HG03469 (cell line): ENCODE data around the gene SMC1B.
"Not testable (repeated sequence)": the region's sequence is repeated elsewhere in the genome, so short reads cannot be mapped to it uniquely, and the experiment has no call there.

Experiments used
- ATAC-seq: cut with Tn5 transposase; IDR thresholded peaks from one replicate; pipeline ENCODE4 v1.9.1; 2021; ENCODE audit warnings: mild to moderate bottlenecking, moderate library complexity, moderate number of reproducible peaks; ENCODE audit not compliant: unreplicated experiment

SMC1B gene

DNA sequence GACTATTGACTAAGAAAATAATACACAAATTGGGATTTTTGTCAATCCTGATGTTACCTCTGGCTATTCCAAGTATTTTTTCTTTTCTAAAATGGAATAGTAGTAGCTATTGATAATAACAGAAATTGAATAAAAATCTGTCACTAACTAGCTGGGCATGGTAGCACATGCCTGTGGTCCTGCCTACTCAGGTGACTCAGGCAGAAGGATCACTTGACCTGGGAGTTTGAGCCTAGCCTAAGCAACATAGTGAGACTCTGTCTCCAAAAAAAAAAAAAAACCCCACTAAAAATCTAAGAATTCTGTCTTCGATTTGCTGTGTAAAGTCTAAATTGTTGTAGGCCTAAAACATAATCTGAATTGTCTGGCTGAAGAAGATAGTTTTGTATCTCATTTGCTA is 61.4 kb downstream of the SMC1B start:
- ATAC-seq: no peak

DNA sequence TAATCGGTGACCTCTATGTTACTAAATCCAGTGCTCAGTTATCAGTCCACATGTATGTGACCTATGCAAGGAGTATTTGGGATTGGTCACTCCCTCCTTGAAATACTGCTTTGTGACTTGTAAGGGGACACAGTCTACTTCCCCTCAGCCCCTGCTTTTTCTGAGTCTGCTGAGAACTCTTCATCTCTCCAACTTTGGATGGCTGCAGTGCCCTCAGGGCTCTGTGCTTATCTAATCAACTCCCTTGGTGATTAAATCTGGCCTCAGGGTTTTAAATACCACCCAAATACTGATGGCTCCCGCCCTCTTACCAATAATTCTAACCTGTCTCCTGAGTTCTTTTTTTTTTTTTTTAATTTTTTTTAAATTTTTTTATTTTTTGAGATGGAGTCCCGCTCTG is 63.5 kb downstream of the SMC1B start:
- ATAC-seq: no peak

DNA sequence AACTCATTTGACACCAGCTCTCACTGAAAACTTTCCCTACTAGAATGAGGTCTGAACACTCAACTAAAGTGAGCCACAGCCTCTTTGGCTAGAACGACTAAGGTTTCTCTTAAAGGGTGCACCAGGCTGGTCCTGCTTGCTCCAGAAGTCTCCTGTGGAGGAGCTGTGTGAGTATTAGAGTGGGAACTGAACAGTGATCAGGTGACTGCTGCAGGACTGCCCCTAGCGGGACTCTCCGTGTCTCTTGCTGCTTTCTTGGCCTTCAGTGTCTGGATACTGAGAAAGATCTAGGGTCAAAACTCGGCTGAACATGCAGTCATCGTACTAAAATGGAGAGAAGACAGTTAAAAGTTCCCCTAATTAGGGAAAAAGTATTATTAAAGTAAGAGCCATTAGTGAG is 69.1 kb downstream of the SMC1B start:
- ATAC-seq: no peak

DNA sequence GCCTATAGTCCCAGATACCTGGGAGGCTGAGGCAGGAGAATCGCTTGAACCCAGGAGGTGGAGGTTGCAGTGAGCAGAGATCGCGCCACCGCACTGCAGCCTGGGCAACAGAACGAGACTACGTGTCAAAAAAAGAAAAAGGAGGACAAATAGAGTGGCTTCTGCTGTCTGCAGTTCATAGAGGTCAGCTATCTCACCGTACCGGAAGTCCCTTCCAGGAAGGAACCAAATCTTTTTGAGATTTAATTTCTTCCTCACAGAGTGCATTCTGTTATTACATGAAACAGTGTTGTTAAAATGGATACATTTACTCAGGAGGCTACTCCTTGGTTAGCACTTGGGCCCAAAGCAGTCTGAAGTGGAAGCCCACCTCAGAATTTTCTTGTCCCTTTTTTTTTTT is 70.3 kb downstream of the SMC1B start:
- ATAC-seq: no peak

DNA sequence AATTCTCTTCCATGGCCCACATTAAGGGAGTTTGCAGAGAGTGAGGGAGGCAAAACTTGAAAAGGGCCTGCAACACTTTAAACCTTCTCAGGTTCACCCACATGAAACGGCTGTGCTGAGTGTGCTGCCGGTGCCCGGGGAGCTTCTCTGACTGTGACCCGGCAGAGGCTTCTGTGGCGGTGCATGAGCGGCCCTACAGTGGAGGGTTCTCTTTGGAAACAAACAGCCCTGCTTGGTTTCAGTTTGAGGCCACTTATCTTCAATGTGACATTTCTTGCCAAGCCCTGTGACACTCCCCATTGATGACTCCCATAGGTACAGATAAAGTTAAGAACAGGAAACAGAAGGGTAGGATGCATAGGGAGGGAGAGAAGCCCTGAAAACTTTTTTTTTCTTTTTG is 71.9 kb downstream of the SMC1B start:
- ATAC-seq: no peak

DNA sequence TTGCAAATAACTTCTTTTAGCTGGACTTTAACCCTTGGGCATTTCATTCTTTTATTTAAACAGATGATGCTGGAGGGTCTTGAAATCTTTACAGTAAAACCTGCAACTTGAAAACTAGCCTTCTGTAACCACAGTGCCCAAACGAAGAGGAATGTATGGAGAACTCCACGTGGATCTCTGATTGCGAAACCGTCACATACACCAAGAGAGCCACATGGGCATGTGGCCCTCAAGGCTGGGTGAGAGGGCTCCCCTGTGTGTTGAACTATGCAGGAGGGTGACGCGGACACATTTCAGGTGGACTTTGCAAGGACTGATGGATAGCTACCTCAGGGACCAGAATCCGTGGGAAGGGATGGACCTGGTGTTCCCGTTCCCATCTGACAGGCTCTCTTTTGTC is 73.1 kb downstream of the SMC1B start:
- no peak for ATAC-seq

DNA sequence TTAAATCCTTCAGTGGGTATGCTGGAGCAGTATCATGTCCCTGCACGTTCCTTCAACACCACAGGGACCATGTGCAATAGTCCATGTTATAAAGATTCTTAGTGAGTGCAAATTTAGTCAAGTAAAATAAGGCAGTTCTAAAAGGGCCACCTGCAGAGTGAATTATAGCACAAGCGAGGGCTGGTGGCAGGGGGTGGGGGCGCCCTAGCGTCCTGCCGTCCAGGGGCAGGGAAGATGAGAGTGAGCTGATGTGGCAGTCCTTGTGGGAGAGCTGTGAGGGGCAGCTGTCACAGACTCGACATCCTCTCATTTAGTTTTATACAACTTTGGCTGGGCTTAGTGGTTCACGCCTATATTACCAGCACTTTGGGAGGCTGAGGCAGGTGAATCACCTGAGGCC is 74.6 kb downstream of the SMC1B start:
- ATAC-seq: no peak

DNA sequence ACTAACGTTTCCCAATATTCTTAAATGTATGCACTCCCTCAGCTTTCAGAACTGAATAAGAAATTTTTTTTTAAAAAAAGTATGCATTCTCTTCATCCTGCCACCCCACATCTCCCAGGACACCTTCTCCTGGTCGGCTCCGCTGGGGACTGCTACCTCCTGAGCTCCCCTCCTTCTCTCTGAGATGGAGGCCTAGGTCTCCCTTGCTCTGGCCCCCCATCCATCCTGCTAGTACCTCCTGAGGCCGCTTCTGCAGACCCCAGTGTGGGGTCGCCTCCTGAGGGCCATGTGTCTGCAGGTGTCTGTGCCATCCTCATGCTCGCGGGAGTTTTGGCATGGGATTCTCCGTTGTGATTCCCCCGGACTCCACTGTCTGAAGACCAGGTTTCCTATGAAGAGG is 75.9 kb downstream of the SMC1B start:
- ATAC-seq: no peak

DNA sequence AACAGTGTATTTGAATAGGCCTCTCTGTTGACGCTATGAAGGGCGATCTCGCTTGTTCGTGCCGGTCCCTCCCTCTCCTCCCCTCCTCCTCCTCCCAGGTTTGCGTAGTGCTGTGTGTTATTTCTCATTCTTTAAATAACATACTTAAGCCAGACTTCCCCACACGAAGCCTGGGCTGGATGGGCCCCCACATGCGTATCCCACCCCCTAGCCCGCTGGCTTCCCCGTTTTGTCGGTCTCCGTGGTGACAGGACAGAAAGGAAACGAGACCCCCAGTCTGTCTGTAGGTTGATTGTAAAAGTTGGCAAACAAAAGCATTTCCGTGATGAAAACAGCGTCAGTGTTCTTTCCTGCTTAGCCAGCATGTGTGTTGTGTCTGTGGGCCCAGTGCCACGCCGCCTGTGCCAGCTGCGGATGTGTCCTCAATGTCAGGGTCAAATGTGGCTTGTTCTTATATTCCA is 76.4 kb downstream of the SMC1B start:
- ATAC-seq: no peak

DNA sequence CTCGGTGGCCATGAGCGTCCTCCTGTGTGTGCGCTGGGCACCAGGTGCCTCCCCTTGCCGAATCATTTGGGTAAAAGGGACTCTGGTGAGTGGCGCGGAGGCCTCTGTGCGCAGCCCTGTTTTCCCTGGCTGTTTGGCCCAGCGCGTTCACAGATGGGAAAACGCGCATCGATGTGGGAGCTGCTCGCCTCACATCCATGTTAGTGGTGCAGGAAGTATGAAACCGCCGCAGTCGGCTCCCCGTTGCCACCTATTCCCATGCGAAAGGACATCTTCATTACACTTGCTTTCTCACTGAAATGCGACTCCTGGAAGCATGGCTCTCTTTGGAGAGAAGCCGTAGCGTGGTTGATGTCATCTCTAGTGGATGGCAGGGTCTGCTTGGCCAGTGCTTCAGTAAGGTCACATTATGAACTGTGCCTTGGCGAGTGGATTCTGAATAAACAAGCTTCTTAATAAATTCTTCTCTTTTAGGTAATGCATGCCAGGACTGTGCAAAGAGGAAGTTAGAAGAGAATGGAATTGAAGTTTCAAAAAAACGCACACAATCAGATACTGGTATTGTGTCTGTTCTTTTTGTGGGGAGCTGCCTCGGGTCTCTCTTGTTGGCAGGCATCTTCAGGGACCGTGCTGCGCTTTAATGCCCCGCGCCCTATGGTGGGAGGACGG is 77.4 kb downstream of the SMC1B start:
- no peak for ATAC-seq

DNA sequence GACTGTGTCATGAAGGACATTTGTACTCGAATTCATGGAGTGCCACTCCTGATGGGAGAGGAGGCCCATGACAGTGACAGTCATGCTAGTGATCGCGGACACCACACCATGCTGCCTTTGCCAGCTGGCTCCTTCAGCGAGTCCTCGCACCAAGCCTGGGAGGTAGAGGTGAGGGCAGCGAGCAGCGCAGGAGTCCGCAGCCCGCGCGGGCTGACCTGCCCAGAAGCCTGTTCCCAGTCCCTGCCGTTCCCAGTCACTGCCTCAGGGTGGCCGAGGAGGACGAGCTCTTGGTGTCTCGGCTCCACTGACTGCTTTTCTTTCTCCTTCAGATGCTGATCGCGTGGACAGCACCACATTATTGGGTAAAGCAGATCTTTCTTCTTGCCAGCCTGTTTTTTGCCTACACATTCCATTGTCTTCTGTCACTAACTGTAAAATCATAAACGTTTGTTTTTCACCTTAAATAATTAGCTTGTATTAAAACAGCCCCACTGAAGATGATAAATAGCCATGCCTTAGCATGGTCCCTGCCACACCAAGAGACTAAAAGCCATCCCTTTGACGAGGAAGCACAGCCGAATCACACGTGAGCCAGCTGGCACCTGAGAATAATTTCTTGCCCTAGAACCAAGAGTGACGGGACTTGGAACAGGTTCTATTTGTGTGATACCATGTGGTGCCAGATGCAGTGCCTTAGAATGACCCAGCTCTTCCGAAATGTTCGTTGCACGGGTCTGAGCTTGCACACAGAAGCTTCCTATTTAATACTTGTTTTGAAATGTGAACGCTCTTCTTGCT is 78.2 kb downstream of the SMC1B start:
- no peak for ATAC-seq

DNA sequence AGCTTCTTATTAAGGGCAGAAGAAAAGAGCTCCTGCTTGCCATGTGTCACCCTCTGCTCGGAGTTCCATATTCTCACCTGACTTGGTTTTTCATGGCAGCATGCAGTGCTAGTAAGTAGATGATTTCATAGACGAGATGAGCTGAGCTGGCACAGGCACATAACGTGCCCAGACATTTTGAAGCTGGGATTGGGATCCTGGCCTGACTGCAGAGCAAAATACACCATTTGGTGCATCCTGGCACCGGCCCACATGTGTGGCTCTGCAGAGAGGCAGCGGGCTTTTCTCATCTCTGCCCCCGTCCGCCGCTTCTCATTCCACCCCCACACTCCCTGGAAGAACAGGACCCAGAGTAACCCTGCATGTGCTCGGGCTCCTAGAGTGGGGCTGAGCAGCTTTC is 78.9 kb downstream of the SMC1B start:
- ATAC-seq: no peak

DNA sequence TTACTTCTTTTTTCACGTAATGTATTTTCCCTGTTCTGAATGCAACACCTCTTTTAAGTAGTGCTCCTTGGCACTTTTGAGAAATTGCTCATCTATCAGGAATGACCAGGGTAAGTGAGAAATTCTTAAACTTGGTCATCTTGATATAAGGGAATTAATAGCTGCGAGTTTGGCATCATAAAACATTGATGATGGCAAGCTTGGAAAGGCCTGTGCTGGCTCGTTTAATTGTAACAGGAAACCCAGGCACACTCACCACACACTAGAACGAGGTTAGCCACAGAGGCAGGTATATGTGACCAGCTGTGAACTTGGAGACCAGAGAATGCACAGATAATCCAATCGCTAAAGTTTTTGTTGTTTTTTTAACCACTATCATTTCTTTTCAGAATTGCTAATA is 79.3 kb downstream of the SMC1B start:
- ATAC-seq: no peak

DNA sequence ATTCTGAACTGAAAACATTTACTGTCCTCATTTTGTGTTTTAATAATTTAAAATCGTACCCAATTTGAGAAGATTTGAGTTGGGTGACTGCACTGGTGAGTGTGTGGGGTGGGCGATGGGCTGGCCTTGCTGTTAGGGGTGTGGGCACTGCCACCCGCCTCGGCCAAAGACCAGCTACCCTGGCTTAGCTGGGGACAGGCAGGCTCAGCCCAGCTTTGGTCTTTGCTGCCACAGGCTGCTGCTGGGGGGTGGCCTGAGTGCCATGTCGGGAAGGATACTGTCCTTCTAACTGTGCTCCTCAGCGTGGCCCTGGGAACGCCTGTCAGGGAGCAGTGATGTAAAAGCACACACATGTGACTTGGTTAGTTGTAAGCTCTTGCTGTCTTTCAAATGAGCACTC is 81.4 kb downstream of the SMC1B start:
- no peak for ATAC-seq

DNA sequence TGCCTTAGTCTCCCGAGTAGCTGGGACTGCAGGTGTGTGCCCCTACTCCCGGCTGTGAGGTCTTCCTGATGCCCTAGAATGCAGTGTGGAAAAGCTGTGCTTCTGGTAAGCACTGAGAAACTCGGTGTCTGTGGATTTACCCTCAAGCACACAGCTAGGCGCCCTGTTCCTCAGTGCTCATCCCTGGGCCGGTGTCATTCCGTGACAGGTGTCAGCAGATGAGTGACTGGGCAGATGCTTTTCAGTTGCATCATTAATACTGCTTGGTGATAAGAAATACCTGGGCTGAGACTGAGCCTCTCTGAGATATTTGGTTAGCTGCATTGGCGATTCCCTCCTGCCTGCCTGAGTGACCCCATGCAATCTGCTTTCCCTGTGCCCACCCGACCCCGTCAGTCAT is 81.9 kb downstream of the SMC1B start:
- ATAC-seq: no peak

DNA sequence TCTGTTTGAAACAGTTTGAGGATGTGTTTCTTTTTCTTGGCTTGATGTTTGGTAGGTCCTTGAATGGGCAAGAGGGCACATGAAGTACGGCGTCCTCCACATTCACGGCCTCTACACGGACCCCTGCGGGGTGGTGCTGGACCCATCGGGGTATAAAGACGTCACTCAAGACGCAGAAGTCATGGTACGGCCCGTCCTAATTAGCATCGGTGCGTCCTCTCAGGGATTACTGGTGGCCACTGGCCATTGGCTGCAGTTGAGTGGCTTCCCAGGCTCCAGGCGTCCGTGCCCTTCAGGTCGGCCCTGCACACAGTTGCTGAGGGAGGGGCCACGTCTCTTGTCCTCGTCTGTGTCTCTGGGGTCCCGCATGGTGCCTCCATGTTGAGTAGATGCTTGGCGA is 82.9 kb downstream of the SMC1B start:
- no peak for ATAC-seq

DNA sequence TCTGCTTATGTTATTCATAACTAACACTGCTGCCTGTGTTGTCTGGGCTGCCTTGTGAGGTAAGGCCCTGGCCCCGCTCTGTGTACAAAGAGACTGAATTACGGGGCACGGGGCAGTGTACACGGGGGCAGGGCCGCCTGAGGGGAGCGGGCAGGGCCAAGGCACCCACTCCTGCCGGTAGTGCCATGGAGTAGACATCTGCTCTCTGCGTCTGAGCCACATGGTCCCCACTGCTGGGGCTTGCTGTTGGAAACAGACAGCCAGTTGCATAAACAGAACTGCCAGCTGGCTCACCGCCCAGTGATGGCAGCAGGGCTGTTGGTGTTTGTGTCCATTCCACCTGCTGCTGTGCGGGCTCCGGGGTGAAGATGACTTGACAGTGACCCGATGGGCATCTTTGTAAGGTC is 83.9 kb downstream of the SMC1B start:
- ATAC-seq: no peak

DNA sequence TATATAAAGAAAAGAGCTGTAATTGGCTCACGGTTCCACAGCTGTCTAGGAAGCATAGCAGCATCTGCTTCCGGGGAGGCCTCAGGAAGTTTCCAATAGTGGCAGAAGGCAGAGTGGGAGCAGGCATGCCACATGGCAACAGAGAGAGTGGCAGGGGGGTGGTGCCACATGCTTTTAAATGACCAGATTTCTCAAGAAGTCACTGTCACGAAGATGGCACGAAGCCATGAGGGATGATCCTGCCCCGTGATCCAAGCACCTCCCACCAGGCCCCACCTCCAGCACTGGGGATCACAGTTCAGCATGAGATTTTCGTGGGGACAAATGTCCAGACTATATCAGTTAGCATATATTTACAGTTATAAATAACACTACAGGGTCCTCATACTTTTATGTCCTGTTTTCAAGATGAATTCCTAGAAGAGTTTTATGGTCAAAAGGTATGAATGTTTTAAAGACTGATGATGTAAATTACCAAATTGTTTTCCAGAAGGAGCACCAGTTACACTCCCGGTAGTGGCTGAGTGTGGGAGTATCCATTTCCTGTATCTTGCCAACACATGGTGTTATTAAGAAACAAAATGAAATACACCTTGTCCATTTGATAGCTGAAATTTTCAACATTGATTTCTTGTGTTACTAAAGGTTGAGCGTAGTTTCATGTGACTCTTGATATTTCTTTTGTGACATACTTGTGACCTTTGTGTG is 84.4 kb downstream of the SMC1B start:
- no peak for ATAC-seq

DNA sequence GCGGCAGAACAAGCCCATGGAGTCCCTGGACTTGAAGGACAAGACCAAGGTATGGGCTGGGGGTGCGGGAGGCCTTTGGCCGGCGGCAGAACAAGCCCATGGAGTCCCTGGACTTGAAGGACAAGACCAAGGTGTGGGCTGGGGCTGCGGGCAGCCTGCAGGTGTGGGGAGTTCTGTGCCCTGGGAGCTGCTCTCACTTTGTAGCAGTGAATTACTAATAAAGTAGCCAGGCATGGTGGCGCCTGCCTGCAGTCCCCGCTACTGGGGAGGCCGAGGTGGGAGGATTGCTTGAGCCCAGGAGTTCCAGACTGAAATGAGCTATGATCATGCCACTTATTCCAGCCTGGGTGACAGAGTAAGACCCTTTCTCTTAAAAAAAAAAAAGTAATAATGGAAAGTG is 85.1 kb downstream of the SMC1B start:
- not testable (repeated sequence) for ATAC-seq

DNA sequence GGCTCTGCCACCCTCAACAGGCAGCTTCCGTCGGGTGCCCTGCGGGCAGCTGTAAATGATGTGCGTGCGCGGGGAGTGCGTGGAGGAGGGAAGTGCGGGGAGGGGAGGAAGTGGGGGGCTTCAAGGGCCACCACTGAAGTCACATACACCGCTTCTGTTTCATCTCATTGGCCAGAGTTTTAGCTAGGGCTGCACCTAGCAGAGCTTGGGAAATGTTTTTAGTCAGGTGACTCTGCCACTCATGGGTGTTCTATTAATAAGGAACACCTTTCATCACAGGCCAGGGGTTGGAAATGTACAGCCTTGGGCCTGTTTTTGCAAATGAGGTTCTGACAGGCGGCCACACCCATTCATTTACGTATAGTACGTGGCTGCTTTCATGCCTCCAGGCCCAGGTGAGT is 89.1 kb downstream of the SMC1B start:
- no peak for ATAC-seq

DNA sequence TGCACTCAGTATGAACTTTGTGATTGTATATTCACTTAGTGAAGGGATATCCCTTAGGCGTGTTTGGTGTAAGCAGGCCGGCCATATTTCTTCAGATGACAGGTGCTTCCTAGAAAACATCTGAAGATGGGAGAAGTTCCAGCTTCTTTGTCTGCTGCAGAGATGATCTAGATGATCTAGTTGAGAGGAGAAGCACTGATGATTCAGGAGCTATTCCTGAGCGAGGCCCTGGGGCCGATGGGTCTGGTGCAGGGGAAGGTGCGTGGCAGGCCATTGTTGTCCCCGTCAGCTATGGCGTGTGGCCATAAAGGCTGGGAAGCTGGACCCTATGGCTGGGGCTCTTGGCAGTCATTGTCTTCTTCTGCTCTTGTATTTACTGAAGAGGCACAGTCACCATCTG is 89.7 kb downstream of the SMC1B start:
- no peak for ATAC-seq
